ENCODE data around the gene ELMO1.

ELMO1 gene

GRCh38 chr7:37471619-37472018 is 23.0 kb upstream of the ELMO1 start:
- no peaks in the 10 kb centered on the region for H3K36me3 ChIP-seq
- no peak overlapping the region for H3K4me3 ChIP-seq
- DNase-seq: no peak
- H3K4me1 ChIP-seq: no peaks in the 10 kb centered on the region
- H3K27ac ChIP-seq: no peak overlapping the region
- no peaks in the 10 kb centered on the region for H3K9me3 ChIP-seq
- TF ChIP-seq CTCF (IDR thresholded peaks at IDR 0.05): no peak
- no peaks in the 10 kb centered on the region for H3K27me3 ChIP-seq
- intact Hi-C loops (cut with DNase I; ENCODE audit: low total_unique reads): no loop called here

DNA sequence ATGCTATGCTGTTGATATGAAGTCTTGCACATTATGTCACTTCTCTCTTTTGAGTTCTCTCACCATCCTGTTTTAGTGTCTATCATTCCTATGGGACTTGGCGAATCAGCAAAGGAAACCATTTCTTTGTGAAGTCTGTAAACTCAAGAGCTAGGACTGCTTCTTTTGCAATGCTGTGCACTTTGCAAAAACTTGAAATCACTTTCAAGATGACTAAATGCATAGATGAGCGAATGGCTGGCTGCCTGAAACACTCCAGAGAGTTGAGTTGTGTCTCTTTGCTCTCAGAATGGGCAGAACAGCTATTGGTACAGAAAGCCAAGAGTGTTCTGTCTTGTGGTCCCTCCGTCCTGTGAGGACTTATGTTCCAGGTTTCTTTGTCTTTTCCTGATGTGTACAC is 18.3 kb upstream of the ELMO1 start:
- Histone ChIP-seq H3K9me3 (no peaks in the 10 kb centered on the region), H3K27ac (no peak overlapping the region), H3K4me1 (no peaks in the 10 kb centered on the region), H3K27me3 (no peaks in the 10 kb centered on the region), H3K36me3 (no peaks in the 10 kb centered on the region), H3K4me3 (no peak overlapping the region)
- intact Hi-C loops (cut with DNase I; ENCODE audit: low total_unique reads): no loop called here
- no peak for DNase-seq
- no peak for TF ChIP-seq CTCF (IDR thresholded peaks at IDR 0.05)

- no peak for TF ChIP-seq CTCF (IDR thresholded peaks at IDR 0.05)
- Histone ChIP-seq H3K4me3 (no peak overlapping the region), H3K4me1 (no peaks in the 10 kb centered on the region), H3K27ac (no peak overlapping the region), H3K27me3 (no peaks in the 10 kb centered on the region), H3K36me3 (no peaks in the 10 kb centered on the region), H3K9me3 (no peaks in the 10 kb centered on the region)
- intact Hi-C loops (cut with DNase I; ENCODE audit: low total_unique reads): no loop called here
- no peak for DNase-seq
Measured at GRCh38 chr7:37462138-37462537, 13.5 kb upstream of the ELMO1 start.

GRCh38 chr7:37455081-37455480 is 6.4 kb upstream of the ELMO1 start:
- no peak for DNase-seq
- no peak for TF ChIP-seq CTCF (IDR thresholded peaks at IDR 0.05)
- no peaks in the 10 kb centered on the region for H3K36me3 ChIP-seq
- H3K4me1 ChIP-seq: no peaks in the 10 kb centered on the region
- intact Hi-C loops (cut with DNase I; ENCODE audit: low total_unique reads): no loop called here
- H3K9me3 ChIP-seq: no peaks in the 10 kb centered on the region
- no peak overlapping the region for H3K4me3 ChIP-seq
- H3K27ac ChIP-seq: no peak overlapping the region
- no peaks in the 10 kb centered on the region for H3K27me3 ChIP-seq

DNA sequence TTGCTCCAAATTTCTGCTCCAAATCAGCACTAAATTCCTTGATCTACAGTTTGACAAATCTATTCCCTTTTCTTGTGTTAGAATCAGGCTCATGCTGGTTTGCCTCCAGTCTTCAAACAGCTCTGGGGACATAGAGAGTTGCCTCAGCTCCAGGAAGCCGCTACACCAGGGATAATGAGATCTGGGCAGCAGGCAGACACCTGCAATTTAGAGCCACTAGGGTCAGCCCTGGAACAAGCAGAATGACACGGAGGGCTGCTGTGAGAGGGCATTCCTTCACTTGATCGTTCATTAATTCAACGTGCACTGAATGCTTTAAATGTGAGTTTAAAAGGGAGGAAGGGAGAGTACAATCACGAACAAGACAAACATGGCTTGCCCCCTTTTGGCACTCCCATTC is 3.7 kb upstream of the ELMO1 start:
- H3K36me3 ChIP-seq: no peaks in the 10 kb centered on the region
- no peaks in the 10 kb centered on the region for H3K9me3 ChIP-seq
- H3K4me1 ChIP-seq: peaks cover 0 to 21% (median 9%) of the 10 kb centered on the region in 4 donors
- no peak overlapping the region for H3K4me3 ChIP-seq
- no peaks in the 10 kb centered on the region for H3K27me3 ChIP-seq
- TF ChIP-seq CTCF (IDR thresholded peaks at IDR 0.05): no peak
- intact Hi-C loops (cut with DNase I; ENCODE audit: low total_unique reads): no loop called here
- H3K27ac ChIP-seq: no peak overlapping the region
- DNase-seq: no peak

- Histone ChIP-seq H3K4me1 (peaks cover 0 to 25% (median 11%) of the 10 kb centered on the region in 4 donors), H3K27me3 (peaks cover 0 to 5% of the 10 kb centered on the region in 2 donors), H3K9me3 (no peaks in the 10 kb centered on the region), H3K27ac (no peak overlapping the region), H3K4me3 (no peak overlapping the region), H3K36me3 (no peaks in the 10 kb centered on the region)
- intact Hi-C loops (cut with DNase I; ENCODE audit: low total_unique reads): no loop called here
- no peak for DNase-seq
- no peak for TF ChIP-seq CTCF (IDR thresholded peaks at IDR 0.05)
Measured at GRCh38 chr7:37450035-37450434, 1.4 kb upstream of the ELMO1 start.

All from tibial artery (tissue), 4 donors.